Frontal cortex (tissue), 4 donors: ENCODE results near the gene TRERF1. TPM values are rescaled to one million over a fixed set of nuclear protein-coding genes. Genes with fewer than 3 reads are reported as not detected.
"Not testable (repeated sequence)": the region's sequence is repeated elsewhere in the genome, so short reads cannot be mapped to it uniquely, and the experiment has no call there.

Experiments
- DNase-seq, 2 donors: peaks; one replicate each; pipeline ENCODE4 v3.0.0; 2012; ENCODE audit warnings: low spot score in 2 of 2
- FAIRE-seq: peaks from 2 replicates; lab custom pipeline; 2012; peaks lifted over from hg19 to GRCh38; lab: Jason Lieb, UNC
- total RNA-seq: library from RNA; depleted of rRNA; stranded (reverse); fragments of >200 nt; gene quantifications from one replicate; pipeline ENCODE4 v1.2.3, GENCODE V29; 2014
- donor health status: control.
- donor health status: control.
- donor health status: control.

TRERF1 gene
- total RNA-seq, 1 donor from 2014 or later, result 2.9 TPM

GRCh38 chr6:42347456-42347855, 104.3 kb downstream of the TRERF1 start:
- no peak for DNase-seq
- no peak for FAIRE-seq

GRCh38 chr6:42345696-42346416, 105.9 kb downstream of the TRERF1 start:
- DNase-seq (no peak), FAIRE-seq (no peak)

- DNase-seq, result no peak
- FAIRE-seq, result no peak
Observed at GRCh38 chr6:42344756-42345155, 107.0 kb downstream of the TRERF1 start.

- no peak for FAIRE-seq
Observed at GRCh38 chr6:42341771-42342553, 109.8 kb downstream of the TRERF1 start.

GRCh38 chr6:42341221-42341620, 110.5 kb downstream of the TRERF1 start:
- FAIRE-seq, result no peak
- no peak for DNase-seq

More at GRCh38 chr6:42341771-42342553, 109.8 kb downstream of the TRERF1 start:
- no peak for DNase-seq

- FAIRE-seq (no peak), DNase-seq (no peak)
Observed at GRCh38 chr6:42340511-42340910, 111.2 kb downstream of the TRERF1 start.

- DNase-seq, result no peak
- FAIRE-seq, result no peak
Observed at GRCh38 chr6:42339991-42340401, 111.7 kb downstream of the TRERF1 start.

GRCh38 chr6:42338744-42339222, 112.9 kb downstream of the TRERF1 start:
- DNase-seq (no peak), FAIRE-seq (no peak)

GRCh38 chr6:42337985-42338743, 113.6 kb downstream of the TRERF1 start:
- FAIRE-seq, result no peak
- DNase-seq, result no peak

- no peak for FAIRE-seq
- DNase-seq, result no peak
Observed at GRCh38 chr6:42336431-42336830, 115.3 kb downstream of the TRERF1 start.

GRCh38 chr6:42335896-42336295, 115.8 kb downstream of the TRERF1 start:
- DNase-seq, result no peak
- no peak for FAIRE-seq

- no peak for DNase-seq
- no peak for FAIRE-seq
Observed at GRCh38 chr6:42334870-42335269, 116.9 kb downstream of the TRERF1 start.

- DNase-seq (no peak), FAIRE-seq (no peak)
Observed at GRCh38 chr6:42333612-42334011, 118.1 kb downstream of the TRERF1 start.

GRCh38 chr6:42332916-42333315, 118.8 kb downstream of the TRERF1 start:
- DNase-seq (no peak), FAIRE-seq (no peak)

- no peak for FAIRE-seq
- DNase-seq, result no peak
Observed at GRCh38 chr6:42331019-42331418, 120.7 kb downstream of the TRERF1 start.

- FAIRE-seq (no peak), DNase-seq (no peak)
Observed at GRCh38 chr6:42326248-42326647, 125.5 kb downstream of the TRERF1 start.

- not testable (repeated sequence) for DNase-seq, FAIRE-seq
Observed at GRCh38 chr6:42324656-42325324, 126.9 kb downstream of the TRERF1 start.

- FAIRE-seq, result no peak
- no peak for DNase-seq
Observed at GRCh38 chr6:42322676-42323075, 129.1 kb downstream of the TRERF1 start.

GRCh38 chr6:42321976-42322375, 129.8 kb downstream of the TRERF1 start:
- no peak for FAIRE-seq
- DNase-seq, result no peak

GRCh38 chr6:42320762-42321161, 131.0 kb downstream of the TRERF1 start:
- DNase-seq (no peak), FAIRE-seq (no peak)
